Measurements from ENCODE around the gene ARMC6.
A peak's percentile ranks its signal among the peaks of the same experiment; 100 is the strongest.

The ARMC6 gene

GRCh38 chr19:19033426-19034203, at the start of gene ARMC6, which contains the start of gene SUGP2:
ARMC6 (plus strand) TSS chr19:19033603; CDS start chr19:19034210, 607 bp downstream.
SUGP2 (minus strand) TSS chr19:19033517; CDS start chr19:19031071, 2,446 bp downstream.
- peak within 1 kb of the TSS; percentile 87 for H3K4me3 ChIP-seq (ENCODE audit: low read length)
- TF ChIP-seq CTCF (conservative IDR thresholded peaks at IDR 0.05; ENCODE audit: low read depth, low read length): no peak
- DNase-seq (ENCODE audit: low read depth): no peak

DNA sequence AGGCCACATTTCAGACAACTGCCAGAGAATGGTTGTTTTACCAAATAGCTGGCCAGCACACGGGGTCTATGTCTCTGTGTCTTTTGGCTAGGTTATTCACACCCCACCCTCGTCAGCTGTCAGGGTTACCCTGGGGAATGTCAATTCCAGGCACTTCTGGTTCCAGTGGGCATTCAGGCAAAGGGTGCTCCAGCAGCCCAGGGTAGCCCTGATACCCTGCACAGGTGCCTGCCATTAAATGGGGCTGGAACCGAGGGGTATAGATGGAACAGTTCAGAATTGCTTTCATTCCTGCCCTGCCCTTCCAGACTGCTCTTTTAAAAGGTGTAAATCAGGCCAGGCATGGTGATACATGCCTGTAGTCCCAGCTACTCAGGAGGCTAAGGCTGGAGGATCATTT, 49.2 kb upstream of the ARMC6 start:
- DNase-seq (ENCODE audit: low read depth): no peak
- TF ChIP-seq CTCF (conservative IDR thresholded peaks at IDR 0.05; ENCODE audit: low read depth, low read length): no peak
- H3K4me3 ChIP-seq (ENCODE audit: low read length): no peak overlapping the region

DNA sequence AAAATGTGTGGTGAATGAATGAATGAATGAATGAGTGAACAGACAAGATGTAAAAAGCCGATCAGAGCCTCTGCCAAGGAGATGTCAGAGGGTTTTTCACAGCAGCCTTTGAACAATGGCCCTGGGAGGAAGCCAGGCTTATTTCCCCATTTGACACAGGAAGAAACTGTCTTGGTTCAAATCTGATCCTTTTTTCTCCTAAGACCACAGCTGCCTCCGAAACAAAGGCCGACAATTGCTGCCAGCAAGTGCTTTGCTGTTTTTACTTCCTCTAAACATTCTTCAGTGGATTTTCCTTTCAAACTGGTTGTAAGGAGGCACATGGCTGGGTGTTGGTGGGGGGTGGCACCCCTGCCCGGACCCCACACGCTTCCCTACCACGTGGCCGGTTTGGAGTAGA, 48.1 kb upstream of the ARMC6 start:
- no peak for TF ChIP-seq CTCF (conservative IDR thresholded peaks at IDR 0.05; ENCODE audit: low read depth, low read length)
- no peak for DNase-seq (ENCODE audit: low read depth)
- H3K4me3 ChIP-seq (ENCODE audit: low read length): no peak overlapping the region

GRCh38 chr19:18987456-18987855, 45.9 kb upstream of the ARMC6 start:
- TF ChIP-seq CTCF (conservative IDR thresholded peaks at IDR 0.05; ENCODE audit: low read depth, low read length): no peak
- H3K4me3 ChIP-seq (ENCODE audit: low read length): no peak overlapping the region
- no peak for DNase-seq (ENCODE audit: low read depth)

DNA sequence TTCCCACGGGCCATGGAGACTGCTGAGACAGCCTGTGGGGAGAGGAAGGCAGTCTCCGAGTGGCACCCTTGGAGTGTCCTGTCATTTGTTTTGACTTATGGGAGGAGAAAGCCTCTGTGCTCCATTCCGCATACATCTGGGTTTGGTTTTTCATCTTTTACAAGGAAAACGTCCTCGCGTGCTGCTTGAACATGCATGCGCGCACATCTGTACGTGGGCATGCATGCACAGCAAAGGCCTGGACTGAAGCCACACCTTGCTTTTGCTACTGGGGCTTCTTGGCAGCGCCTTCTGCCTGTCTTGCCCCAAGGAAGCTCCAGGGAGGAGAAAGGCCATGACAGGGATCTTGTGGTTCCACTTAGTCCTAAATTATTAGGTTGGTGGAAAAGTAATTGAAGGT, 44.1 kb upstream of the ARMC6 start:
- H3K4me3 ChIP-seq (ENCODE audit: low read length): no peak overlapping the region
- DNase-seq (ENCODE audit: low read depth): no peak
- no peak for TF ChIP-seq CTCF (conservative IDR thresholded peaks at IDR 0.05; ENCODE audit: low read depth, low read length)

- no peak for TF ChIP-seq CTCF (conservative IDR thresholded peaks at IDR 0.05; ENCODE audit: low read depth, low read length)
- DNase-seq (ENCODE audit: low read depth): no peak
- H3K4me3 ChIP-seq (ENCODE audit: low read length): no peak overlapping the region
Observed at GRCh38 chr19:18990128-18990708, 43.2 kb upstream of the ARMC6 start.

DNA sequence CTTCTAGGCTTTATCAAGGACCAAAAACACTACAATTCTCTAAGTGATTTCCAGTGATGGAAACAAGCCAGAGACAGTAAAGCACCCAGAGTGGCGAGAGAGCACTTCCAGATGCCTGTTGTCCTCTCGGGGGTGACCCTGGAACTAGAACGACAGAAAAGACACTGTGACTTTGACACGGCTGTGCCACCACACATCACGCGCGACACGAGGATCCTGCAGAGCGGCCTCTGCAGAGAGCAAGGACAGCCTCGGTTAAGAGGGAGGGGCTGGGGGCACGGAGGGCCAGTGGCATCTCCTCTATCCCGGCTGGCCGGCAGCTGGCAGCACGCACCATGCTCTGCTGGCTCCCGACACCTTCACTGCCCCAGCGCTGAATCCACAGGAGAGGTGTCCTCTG, 42.4 kb upstream of the ARMC6 start:
- H3K4me3 ChIP-seq (ENCODE audit: low read length): no peak overlapping the region
- no peak for DNase-seq (ENCODE audit: low read depth)
- no peak for TF ChIP-seq CTCF (conservative IDR thresholded peaks at IDR 0.05; ENCODE audit: low read depth, low read length)

Data from retinal pigment epithelial cell (primary cell).